COLO829 (cell line): Measurements from ENCODE around the gene CPPED1.
A peak's percentile ranks its signal among the peaks of the same experiment; 100 is the strongest.
"Not testable (repeated sequence)": the region's sequence is repeated elsewhere in the genome, so short reads cannot be mapped to it uniquely, and the experiment has no call there.

Source experiments
- DNase-seq: peaks from one replicate; pipeline ENCODE4 v3.0.0; 2012; ENCODE audit warnings: low spot score

CPPED1 gene

DNA sequence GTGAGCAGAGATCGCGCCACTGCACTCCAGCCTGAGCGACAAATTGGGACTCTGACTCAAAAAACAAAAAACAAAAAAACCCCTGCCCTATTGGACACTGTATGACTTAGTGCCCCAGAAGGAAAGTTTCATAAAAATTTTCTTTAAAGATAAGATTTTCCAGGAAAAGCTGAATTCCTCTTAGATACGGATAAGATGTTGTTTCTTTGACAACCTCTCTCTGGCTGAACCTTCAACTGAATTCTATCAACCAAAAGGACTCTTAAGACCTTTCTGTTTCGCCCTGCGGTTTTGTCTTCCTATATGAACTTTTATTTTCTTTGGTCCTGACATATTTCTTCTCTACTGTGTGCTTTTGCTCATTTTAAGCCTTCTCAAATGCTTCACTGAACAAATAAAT is 35.8 kb downstream of the CPPED1 start:
- DNase-seq, result no peak

DNA sequence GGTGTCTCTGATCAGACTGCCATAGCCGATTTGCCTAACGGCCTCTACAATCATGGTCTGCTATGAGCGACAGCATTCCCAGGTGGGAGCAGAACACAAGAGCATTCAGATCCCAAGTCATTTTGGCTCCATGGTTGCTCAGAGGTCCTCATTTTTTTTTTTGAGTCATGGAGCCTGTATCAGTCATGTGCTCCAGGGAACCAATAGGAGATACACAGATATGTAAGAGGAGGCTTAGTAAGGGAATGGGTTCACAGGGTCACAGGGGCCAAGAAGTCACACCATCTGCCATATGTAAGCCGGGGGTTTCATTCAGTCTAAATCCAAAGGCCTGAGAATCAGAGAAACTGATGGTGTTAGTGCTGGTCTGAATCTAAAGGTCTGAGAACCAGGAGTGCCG is 36.8 kb downstream of the CPPED1 start:
- DNase-seq, result no peak

DNA sequence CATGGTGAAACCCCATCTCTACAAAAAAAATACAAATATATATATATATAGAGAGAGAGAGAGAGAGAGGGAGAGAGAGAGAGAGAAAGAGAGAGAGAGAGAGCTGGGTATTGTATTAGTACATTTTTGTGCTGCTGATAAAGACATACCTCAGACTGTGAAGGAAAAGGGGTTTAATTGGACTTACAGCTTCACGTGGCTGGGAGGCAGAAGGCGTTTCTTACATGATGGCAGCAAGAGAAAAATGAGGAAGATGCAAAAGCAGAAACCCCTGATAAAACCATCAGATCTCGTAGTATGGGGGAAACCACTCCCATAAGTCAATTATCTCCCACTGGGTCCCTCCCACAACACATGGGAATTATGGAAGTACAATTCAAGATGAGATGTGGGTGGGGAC is 37.5 kb downstream of the CPPED1 start:
- not testable (repeated sequence) for DNase-seq

DNA sequence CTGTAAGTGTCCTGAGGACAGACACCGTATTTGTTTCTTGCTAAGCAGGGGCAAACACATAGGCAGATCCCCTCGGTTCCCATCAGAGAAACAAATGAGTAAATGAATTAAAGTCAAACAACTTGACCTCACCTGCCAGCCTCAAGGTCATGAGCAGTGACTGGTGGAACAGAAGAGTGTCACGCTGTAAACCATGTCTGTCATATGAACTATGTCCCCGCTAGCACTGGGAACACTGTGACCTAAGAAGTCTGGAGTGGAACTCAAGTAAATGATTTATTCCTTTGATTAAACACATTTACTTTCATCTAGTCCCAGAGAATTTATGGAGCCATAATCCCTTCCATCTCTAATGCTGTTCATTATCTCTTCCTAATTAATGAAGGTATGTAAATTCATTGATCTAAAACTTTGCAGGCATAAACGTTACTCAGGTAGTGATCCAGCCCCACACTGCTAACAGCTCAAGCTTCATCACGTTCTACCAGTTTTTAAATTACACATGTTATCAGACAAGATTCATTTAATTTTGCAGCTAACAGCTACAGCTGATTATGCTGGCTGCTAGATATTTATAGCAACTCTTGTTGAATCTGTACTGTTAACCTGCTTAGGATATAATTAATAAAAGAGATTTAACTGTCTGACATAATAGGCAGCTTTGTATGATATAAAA is 38.7 kb downstream of the CPPED1 start:
- DNase-seq, result no peak

DNA sequence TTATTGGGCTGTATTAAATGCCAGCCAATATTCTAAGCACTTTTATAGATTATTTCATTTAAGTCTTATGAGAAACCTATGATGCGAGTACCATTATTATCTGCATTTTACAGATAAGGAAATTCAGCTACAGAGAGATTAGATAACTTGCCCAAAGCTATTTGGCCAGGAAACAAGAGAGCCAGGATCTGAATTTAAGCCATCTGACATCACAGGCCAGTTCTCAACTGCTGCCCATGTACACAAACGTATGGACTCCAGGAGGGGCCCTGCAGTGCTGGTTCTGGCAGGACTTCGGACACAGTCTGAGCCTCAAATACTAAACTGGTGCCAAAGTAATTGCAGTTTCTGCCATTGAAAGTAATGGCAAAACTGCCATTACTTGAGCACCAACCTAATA is 40.2 kb downstream of the CPPED1 start:
- no peak for DNase-seq

DNA sequence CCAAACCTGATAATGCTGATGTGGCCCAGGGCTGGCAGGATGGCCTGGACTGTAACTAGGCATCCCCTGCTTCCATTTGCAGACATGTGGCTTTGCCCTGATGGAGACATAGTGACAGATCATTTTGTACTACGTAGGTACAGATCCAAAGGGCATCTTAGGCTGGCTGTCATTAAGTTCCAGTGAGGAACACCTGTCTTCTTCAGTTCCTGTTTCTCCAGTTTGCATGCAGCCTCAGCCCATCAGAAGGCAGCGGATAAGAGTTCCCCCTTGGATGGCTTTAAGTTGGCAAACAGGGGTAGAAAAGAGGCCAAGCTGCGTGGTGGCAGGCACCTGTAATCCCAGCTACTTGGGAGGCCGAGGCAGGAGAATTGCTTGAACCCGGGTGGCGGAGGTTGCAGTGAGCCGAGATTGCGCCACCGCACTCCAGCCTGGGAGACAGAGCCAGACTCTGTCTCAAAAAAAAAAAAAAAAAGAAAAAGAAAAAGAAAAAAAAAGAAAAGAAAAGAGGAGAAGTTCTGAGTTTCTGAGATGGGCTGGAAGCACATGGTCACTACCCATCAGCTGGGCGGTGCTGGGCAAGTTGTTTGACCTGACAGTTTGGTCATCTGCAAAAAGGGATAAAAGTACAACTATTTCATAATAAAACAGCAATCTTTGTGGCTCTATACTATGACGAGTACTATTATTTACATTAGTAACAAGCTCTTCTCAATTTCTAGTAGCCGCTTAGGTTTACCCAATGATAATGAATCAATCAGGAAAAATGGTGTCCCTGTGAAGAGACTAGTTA is 42.7 kb downstream of the CPPED1 start:
- DNase-seq, result no peak

DNA sequence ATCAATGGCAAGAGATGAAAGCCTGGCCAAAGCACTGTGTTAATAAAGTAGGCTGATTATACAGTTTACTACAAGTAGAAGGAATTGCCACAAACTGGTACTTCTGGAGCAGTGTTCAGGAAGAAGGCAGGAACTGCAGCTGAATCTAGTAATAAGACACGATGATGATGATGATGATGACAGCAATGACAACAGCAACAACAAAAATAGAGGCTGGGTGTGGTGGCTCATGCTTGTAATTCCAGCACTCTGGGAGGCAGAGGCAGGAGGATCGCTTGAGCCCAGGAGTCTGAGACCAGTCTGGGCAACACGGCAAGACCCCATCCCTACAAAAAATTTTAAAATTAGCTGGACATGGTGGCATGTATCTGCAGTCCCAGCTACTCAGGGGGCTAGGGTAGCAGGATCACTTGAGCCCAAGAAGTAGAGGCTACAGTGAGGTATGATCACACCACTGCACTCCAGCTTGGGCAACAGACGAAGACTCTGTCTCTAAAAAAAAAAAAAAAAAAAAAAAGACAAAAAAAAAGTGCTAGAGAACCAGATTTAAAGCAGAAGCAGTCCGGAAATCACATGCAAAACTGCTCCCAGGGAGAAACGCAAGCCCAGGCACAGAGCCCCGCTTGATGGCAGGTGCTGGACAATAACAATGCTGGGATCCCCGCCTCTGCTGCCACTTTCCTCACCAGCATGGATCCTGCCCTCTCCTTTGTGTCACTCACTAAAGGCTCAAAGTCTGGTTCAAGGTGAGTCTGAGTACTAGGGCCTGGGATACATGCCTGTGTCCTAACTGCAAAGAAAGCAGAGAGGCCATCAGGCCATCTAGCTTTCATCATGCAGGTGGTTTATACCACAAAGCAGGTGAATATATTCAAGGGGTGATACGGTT is 44.8 kb downstream of the CPPED1 start:
- DNase-seq, result no peak

DNA sequence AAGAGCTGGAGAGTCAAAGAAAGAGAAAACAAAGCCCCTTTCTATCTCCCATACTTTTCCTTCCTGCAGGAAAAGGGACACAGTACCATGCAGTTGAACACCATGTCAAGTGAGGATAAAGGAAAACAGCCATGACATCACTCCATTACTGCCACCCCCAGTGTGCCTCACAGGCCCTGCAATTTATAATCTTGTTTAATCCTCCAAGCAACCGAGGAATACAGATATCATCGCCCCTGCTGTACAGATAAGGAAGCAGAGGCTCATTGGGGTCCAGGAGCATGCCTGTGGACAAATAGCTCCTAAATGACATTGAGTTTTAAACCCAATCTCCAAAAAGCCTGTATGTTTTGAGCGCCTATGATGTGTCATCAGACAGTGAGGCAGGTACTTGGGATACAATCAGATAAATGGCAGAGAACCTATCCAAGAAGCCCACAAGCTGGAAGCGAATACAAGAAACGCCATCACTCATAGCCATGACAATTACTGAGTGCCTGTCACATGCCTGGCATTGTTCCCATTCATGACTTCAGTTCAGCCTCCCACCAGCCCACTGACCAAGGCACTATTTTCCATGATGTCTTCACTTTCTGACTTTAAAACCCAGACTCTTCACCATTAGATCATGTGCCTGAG is 45.5 kb downstream of the CPPED1 start:
- DNase-seq, result no peak

DNA sequence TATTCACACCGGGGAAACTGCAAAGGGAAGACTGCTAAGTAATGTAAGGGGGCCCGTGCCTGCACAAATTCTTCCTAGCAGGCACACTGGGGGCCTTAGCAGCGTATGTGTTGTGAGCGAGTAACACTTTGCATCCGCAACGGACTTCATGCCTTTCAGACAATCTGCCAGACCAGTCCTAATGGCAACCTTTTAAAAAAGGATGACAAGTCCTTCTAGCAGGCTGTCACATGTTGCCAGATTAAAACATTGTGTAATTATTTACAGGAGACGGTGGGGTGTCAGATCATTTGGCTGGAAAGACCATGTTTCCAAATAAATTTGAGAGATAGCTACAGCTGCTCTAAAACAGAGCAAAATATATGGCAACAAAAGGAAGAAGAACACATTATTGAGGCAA is 46.1 kb downstream of the CPPED1 start:
- no peak for DNase-seq

DNA sequence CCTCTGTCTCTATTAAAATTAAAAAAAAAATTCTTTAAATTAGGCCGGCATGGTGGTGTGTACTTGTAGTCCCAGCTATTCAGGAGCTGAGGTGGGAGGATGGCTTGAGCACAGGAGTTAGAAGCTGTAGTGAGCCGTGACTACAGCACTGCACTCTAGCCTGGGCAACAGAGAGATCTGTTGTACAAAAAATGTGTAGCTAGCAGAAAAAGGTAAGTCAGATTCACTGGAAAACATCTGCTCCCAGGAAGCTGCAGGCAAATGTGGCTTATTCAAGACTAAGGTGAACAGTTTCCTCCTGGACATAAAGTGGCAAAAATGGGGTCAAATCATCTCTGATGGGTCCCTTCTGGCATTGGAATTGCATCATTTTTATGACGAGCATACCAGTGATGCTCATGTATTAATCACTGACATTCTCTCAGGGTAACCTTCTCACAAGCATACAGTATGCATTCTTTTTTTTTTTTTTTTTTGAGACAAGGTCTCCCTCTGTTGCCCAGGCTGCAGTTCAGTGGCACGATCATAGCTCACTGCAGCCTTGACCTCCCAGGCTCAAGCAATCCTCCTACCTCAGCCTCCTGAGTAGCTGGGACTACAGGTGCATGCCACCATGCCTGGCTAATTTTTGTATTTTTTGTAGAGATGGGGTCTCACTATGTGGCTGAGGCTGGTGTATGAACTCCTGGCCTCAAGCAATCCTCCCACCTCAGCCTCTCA is 48.7 kb downstream of the CPPED1 start:
- DNase-seq, result no peak

DNA sequence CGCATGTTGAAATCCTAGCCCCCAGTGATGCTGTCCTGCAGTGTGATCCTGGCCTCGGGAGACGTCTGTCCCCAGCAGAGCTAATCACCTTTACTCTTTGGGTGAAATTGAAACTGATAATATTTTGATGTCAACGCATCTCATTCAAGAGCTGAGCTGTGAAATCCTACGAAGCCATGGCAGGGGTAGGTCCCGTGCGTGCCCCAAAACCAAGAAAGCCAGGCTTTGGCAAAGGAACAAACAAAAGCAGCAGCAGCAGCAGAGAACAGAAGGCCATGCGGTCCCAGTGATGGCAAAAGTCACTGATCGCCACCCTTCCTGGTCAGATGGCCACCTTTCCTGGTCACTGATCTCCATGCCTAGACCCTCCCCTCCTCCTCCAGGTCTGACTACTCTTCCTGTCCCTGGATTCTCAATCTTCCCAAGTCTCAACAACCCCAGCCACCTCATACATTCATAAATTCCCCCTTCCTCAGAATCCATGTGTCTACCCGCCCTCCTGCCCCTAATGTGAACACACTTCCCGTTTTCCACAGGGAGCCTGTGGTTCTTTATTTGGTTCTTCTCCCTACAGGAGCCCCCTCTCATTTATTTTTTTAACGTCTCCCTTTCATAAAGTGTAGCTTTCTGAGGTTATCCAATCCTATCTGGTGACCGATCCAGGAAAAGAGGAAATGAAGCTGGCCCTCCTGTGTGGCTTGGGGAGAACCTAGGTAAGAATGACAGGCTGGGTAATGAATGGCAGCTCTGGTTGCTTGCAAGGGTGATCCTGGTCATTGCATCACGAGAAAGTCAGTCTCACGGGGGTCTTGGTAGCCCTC is 50.3 kb downstream of the CPPED1 start:
- DNase-seq, result no peak

DNA sequence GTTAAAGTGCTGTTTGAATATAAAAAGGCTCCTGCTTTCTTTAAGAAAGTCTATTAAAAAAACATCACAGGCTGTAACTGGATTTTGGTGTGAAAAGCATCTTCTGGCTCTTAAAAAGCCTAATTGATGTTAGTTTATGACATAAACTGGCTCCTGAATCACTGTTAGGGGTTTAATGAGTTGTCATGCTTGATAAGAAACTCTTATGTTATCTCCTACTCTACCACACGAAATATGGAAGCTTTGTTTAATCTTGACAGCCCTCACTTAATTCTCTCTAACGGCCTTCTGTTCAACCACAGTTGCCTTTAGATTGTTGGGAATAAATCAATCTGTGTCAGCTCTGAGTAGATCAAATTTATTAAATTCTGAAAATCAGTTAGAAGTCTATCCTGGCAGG is 51.5 kb downstream of the CPPED1 start:
- peak; percentile 33 for DNase-seq

DNA sequence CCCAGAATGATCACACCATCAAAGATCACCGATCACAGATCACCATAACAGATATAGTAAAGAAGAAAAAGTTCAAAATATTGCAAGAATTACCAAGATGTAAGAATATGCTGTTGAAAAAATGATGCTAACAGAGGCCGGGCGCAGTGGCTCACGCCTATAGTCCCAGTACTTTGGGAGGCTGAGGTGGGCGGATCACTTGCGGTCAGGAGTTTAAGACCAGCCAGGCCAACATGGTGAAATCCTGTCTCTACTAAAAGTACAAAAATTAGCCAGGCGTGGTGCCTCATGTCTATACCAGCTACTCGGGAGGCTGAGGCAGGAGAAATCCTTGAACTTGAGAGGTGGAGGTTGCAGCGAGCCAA is 53.2 kb downstream of the CPPED1 start:
- no peak for DNase-seq

DNA sequence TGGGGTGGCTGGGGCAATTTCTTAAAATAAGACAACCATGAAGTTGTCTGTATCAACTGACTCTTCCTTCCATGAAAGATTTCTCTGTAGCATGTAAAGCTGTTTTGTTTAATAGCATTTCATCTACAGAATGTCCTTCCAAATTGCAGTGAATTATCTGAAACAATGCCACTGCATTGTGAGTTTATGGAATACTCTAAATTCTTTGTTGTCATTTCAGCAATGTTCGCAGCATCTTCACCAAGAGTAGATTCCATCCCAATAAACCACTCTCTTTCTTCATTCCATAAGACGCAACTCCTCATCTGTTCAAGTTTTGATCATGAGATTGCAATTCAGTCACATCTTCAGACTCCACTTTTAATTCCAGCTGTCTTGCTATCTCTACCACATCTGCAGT is 54.6 kb downstream of the CPPED1 start:
- no peak for DNase-seq

DNA sequence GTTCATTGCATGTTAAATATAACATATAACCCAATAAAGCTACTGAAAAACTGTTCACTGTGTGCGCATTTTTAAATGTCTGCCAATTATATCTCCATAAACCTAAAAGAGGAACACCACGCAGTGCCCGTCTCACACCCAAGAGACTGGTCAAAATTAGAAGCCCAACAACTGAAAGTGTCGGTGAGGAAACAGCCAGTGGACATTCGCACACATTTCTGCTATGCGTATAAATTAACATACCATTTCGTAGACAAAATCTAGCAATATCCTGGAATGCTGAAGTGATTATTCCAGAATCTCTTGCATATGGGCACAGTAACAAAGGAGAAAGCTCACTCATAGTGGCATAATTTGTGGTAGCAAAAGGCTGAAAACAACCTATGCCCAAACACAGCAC is 55.9 kb downstream of the CPPED1 start:
- no peak for DNase-seq

DNA sequence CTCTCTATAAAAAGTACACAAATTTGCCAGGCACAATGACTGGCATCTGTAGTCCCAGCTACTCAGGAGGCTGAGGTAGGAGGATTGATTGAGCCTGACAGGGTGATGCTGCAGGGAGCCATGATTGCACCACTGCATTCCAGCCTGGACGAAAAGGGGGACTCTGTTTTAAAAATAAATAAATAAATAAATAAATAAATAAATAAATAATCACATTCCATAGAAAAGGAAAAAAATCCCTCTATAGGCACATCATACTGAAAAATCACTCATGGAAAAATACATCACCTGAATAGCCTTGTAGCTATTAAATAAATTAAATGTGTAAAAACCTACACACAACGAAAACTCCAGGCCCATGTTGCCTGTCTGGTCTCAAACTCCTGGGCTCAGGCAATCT is 56.4 kb downstream of the CPPED1 start:
- no peak for DNase-seq

DNA sequence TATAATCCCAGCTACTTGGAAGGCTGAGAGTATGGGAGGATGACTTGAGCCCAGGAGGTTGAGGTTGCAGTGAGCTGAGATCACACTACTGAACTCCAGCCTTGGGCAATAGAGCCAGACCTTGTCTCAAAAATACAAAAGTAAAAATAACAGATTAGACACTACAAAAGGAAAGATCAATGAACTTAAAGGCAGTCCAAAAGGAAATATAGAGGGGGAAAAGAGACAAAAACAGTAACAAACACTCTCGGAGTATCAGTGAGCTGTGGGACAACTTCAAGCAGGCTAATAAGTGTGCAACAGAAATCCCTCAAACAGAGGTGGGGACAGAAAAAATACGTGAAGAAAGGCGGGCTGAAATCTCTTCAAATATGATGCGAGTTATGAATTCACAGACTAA is 58.8 kb downstream of the CPPED1 start:
- no peak for DNase-seq

DNA sequence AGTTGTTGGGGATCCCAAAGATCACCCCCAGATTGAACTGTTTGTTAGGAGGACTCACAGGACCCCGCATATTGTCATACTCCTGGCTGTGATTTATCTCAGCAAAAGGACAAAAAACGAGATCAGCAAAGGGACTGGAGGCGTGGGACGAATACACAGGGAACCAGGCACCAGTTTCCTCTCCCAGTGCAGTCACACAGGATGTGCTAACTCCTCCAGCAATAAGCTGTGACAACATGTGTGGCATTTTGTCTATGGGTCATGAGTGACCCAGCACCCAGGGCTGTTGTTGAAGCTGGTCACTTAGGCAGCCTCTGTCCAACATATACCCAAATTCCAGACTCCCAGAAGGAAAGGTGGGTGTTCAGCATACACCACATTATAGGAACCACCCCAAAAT is 60.9 kb downstream of the CPPED1 start:
- DNase-seq, result no peak

DNA sequence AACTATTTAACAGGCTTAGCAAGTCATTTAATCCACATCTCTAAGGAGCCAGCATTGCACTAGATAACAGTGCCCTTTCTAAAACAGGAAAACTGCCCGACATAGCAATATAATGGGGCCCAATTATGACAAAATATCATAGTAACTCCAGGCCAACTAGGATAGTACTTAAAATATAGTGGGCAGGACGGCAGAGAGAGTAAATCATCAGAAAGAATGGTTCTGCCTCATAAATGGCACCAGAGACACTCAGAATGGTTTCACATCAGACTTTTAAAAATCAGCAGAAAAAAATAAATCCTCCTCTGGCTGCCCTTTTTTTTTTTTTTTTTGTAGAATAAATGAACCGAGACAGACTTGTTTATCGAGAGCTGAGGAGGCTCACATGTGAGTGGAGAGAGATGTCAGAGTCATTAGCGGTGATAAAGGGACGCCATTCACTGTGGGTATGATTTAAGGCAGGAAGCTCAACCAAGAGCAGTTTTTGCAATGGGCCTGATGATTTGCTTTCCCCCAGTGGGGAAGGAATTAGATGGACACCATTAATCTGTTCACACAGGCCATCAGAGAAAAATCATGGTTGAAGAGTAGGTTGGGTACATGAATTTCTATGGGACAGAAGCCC is 62.6 kb downstream of the CPPED1 start:
- no peak for DNase-seq

DNA sequence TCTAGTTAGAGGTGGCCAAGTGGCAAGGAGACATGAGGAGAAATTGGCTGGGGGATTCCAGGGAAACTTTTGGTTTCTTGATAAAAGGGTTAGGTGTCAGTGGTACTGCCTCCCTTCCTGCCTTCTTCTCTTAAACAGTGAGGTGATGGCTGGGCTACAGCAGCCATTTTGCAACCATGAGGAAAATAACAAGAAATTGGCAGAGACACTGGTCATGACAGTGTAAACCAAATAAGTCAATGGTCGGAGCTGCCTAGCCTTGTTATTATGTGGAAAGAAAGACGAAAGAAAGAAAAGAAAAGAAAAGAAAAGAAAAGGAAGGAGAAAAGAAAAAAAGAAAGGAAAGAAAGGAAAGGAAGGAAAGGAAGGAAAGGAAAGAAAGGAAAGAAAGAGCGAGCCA is 63.9 kb downstream of the CPPED1 start:
- no peak for DNase-seq
